GM18526 (cell line): ENCODE measurements around the gene SNRPN.
A peak's percentile ranks its signal among the peaks of the same experiment; 100 is the strongest.

Experiments
- POLR2A ChIP-seq: IDR thresholded peaks from 3 replicates; pipeline ENCODE4 v1.6.1; 2011; ENCODE audit not compliant: insufficient read length; ENCODE audit errors: extremely low read depth

The SNRPN gene

GRCh38 chr15:24954783-24955530 lies at the start of gene SNRPN, which contains the start of gene SNURF:
Gene SNRPN (plus strand): TSS chr15:24954987. CDS start chr15:24974454, 19,467 bp downstream.
Gene SNURF (plus strand): TSS chr15:24954987. CDS start chr15:24955049, 62 bp downstream.
- peak; percentile 86 for TF ChIP-seq POLR2A

GRCh38 chr15:24916305-24917009 lies 38.3 kb upstream of the SNRPN start:
- TF ChIP-seq POLR2A = no peak

- no peak for TF ChIP-seq POLR2A
Observed at GRCh38 chr15:24917431-24917830, 37.4 kb upstream of the SNRPN start.

GRCh38 chr15:24919446-24919845 lies 35.3 kb upstream of the SNRPN start:
- TF ChIP-seq POLR2A = no peak

GRCh38 chr15:24924153-24924552 lies 30.6 kb upstream of the SNRPN start:
- TF ChIP-seq POLR2A = no peak

- TF ChIP-seq POLR2A = no peak
Observed at GRCh38 chr15:24924621-24925020, 30.2 kb upstream of the SNRPN start.

- TF ChIP-seq POLR2A = no peak
Observed at GRCh38 chr15:24933716-24934115, 21.1 kb upstream of the SNRPN start.

GRCh38 chr15:24940236-24940635 lies 14.6 kb upstream of the SNRPN start:
- TF ChIP-seq POLR2A = no peak

- no peak for TF ChIP-seq POLR2A
Observed at GRCh38 chr15:24943361-24943760, 11.4 kb upstream of the SNRPN start.

- TF ChIP-seq POLR2A = no peak
Observed at GRCh38 chr15:24944954-24945353, 9.8 kb upstream of the SNRPN start.

- TF ChIP-seq POLR2A = no peak
Observed at GRCh38 chr15:24945711-24946110, 9.1 kb upstream of the SNRPN start.

- no peak for TF ChIP-seq POLR2A
Observed at GRCh38 chr15:24948495-24948894, 6.3 kb upstream of the SNRPN start.

- TF ChIP-seq POLR2A = no peak
Observed at GRCh38 chr15:24955531-24955921, 739 bp downstream of the SNRPN start.

- peak; percentile 38 for TF ChIP-seq POLR2A
Observed at GRCh38 chr15:24956111-24956838, 1.5 kb downstream of the SNRPN start.

- TF ChIP-seq POLR2A = no peak
Observed at GRCh38 chr15:24957691-24958090, 2.9 kb downstream of the SNRPN start.

- TF ChIP-seq POLR2A = no peak
Observed at GRCh38 chr15:24961967-24962366, 7.2 kb downstream of the SNRPN start.
